Uterus (tissue), 2 donors: Measurements from ENCODE around the gene JAK1.

Experiments used
- POLR2A ChIP-seq, 2 donors: fragments of 450-650 bp; IDR thresholded peaks; one replicate each; pipeline ENCODE4 v1.6.1; 2016; ENCODE audit warnings: antibody characterized with exemption in 2 of 2, mild to moderate bottlenecking in 1 of 2, moderate library complexity in 1 of 2
- TF ChIP-seq, protein P1 (sequence below), 4 experiments: fragments of 200-600 bp in 2 of 4; fragments of 450-650 bp in 2 of 4; sonication (generic) in 2 of 4; IDR thresholded peaks; one replicate each; pipeline ENCODE4 v1.5.1; 2016 to 2019; ENCODE audit warnings: antibody characterized with exemption in 4 of 4, mild to moderate bottlenecking in 2 of 4, moderate library complexity in 1 of 4

GRCh38 chr1:64880449-64880848 lies 85.9 kb downstream of the JAK1 start:
- TF ChIP-seq, protein P1, sequence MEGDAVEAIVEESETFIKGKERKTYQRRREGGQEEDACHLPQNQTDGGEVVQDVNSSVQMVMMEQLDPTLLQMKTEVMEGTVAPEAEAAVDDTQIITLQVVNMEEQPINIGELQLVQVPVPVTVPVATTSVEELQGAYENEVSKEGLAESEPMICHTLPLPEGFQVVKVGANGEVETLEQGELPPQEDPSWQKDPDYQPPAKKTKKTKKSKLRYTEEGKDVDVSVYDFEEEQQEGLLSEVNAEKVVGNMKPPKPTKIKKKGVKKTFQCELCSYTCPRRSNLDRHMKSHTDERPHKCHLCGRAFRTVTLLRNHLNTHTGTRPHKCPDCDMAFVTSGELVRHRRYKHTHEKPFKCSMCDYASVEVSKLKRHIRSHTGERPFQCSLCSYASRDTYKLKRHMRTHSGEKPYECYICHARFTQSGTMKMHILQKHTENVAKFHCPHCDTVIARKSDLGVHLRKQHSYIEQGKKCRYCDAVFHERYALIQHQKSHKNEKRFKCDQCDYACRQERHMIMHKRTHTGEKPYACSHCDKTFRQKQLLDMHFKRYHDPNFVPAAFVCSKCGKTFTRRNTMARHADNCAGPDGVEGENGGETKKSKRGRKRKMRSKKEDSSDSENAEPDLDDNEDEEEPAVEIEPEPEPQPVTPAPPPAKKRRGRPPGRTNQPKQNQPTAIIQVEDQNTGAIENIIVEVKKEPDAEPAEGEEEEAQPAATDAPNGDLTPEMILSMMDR (IDR thresholded peaks at IDR 0.05): no peak
- no peak for TF ChIP-seq POLR2A (IDR thresholded peaks at IDR 0.05)
